HEK293T (cell line): ENCODE results near the gene KIF5A.

Experiments
- CTCF ChIA-PET: fragments of 350-600 bp; formaldehyde crosslinking; extraction: SDS; loops from one replicate; lab custom pipeline; 2021; ENCODE audit warnings: antibody characterized with exemption, inconsistent platforms; lab: Yijun Ruan, JAX
- POLR2A ChIA-PET: fragments of 350-600 bp; formaldehyde crosslinking; extraction: SDS; loops from one replicate; lab custom pipeline; 2020; ENCODE audit warnings: antibody characterized with exemption, inconsistent platforms; lab: Yijun Ruan, JAX
- DNase-seq: peaks from one replicate; pipeline ENCODE4 v3.0.0; 2012; ENCODE audit warnings: mixed read lengths; ENCODE audit errors: extremely low spot score
- ARNT ChIP-seq: fragments of 450-650 bp; IDR thresholded peaks from 2 replicates; pipeline ENCODE4 v1.6.1; 2017; ENCODE audit warnings: mild to moderate bottlenecking
- BHLHE40 ChIP-seq: fragments of 450-650 bp; IDR thresholded peaks from 2 replicates; pipeline ENCODE4 v1.6.1; 2016; ENCODE audit warnings: mild to moderate bottlenecking, moderate library complexity, borderline replicate concordance
- CTBP1 ChIP-seq: fragments of 450-650 bp; IDR thresholded peaks from 2 replicates; pipeline ENCODE4 v1.6.1; 2016; ENCODE audit warnings: borderline replicate concordance
- ELF4 ChIP-seq: fragments of 450-650 bp; IDR thresholded peaks from 2 replicates; pipeline ENCODE4 v1.6.1; 2017; ENCODE audit warnings: antibody characterized with exemption
- FOXA1 ChIP-seq: fragments of 450-650 bp; IDR thresholded peaks from 2 replicates; pipeline ENCODE4 v1.6.1; 2016; ENCODE audit warnings: mild to moderate bottlenecking
- FOXK2 ChIP-seq: fragments of 450-650 bp; IDR thresholded peaks from 2 replicates; pipeline ENCODE4 v1.6.1; 2016; ENCODE audit warnings: mild to moderate bottlenecking
- FOXM1 ChIP-seq: fragments of 450-650 bp; IDR thresholded peaks from 2 replicates; pipeline ENCODE4 v1.6.1; 2017; ENCODE audit warnings: mild to moderate bottlenecking, borderline replicate concordance
- HDGF ChIP-seq: fragments of 450-650 bp; IDR thresholded peaks from 2 replicates; pipeline ENCODE4 v1.6.1; 2017; ENCODE audit warnings: antibody characterized with exemption, borderline replicate concordance
- L3MBTL2 ChIP-seq: fragments of 450-650 bp; conservative IDR thresholded peaks from 2 replicates; pipeline ENCODE4 v1.6.1; 2016; ENCODE audit warnings: mild to moderate bottlenecking
- LEF1 ChIP-seq: fragments of 450-650 bp; IDR thresholded peaks from 2 replicates; pipeline ENCODE4 v1.6.1; 2017; ENCODE audit warnings: mild to moderate bottlenecking, borderline replicate concordance
- NFRKB ChIP-seq: fragments of 450-650 bp; IDR thresholded peaks from 2 replicates; pipeline ENCODE4 v1.6.1; 2016; ENCODE audit warnings: mild to moderate bottlenecking, moderate library complexity
- PKNOX1 ChIP-seq: fragments of 450-650 bp; IDR thresholded peaks from 2 replicates; pipeline ENCODE4 v1.6.1; 2016
- SP1 ChIP-seq: fragments of 450-650 bp; IDR thresholded peaks from 2 replicates; pipeline ENCODE4 v1.6.1; 2017
- SUZ12 ChIP-seq: fragments of 450-650 bp; IDR thresholded peaks from 2 replicates; pipeline ENCODE4 v1.6.1; 2016; ENCODE audit warnings: mild to moderate bottlenecking
- TARDBP ChIP-seq: fragments of 450-650 bp; IDR thresholded peaks from 2 replicates; pipeline ENCODE4 v1.6.1; 2016
- ZNF384 ChIP-seq: fragments of 450-650 bp; IDR thresholded peaks from 2 replicates; pipeline ENCODE4 v1.6.1; 2016

KIF5A gene

GRCh38 chr12:57629897-57630471 is 80.1 kb downstream of the KIF5A start:
- ChIA-PET POLR2A (interaction anchor here (0.8 kb wide), 1 partner anchor 47 kb away, joined by 4 read pairs; no protein-coding TSS in a partner anchor), CTCF (no interaction called here)
- TF ChIP-seq FOXA1 = no peak
- TF ChIP-seq HDGF = no peak
- no peak for TF ChIP-seq FOXM1
- TF ChIP-seq PKNOX1 = no peak
- TF ChIP-seq CTBP1 = no peak
- TF ChIP-seq FOXK2 = no peak
- TF ChIP-seq SUZ12 = no peak
- TF ChIP-seq ELF4 = no peak
- no peak for TF ChIP-seq TARDBP
- no peak for TF ChIP-seq SP1
- TF ChIP-seq ZNF384 = no peak
- TF ChIP-seq L3MBTL2 = no peak
- no peak for TF ChIP-seq LEF1
- no peak for TF ChIP-seq NFRKB
- no peak for TF ChIP-seq BHLHE40
- TF ChIP-seq ARNT = no peak
- no peak for DNase-seq

- no peak for TF ChIP-seq SUZ12
- no peak for TF ChIP-seq HDGF
- TF ChIP-seq BHLHE40 = no peak
- TF ChIP-seq L3MBTL2 = no peak
- no peak for TF ChIP-seq SP1
- no peak for TF ChIP-seq TARDBP
- no peak for TF ChIP-seq PKNOX1
- TF ChIP-seq NFRKB = no peak
- no peak for TF ChIP-seq FOXA1
- TF ChIP-seq LEF1 = no peak
- TF ChIP-seq FOXM1 = no peak
- TF ChIP-seq CTBP1 = no peak
- no peak for TF ChIP-seq ELF4
- DNase-seq = no peak
- CTCF ChIA-PET = interaction anchor here (0.8 to 1.3 kb wide), 2 partner anchors 8 to 46 kb away, joined by 3 read pairs; no protein-coding TSS in a partner anchor
- POLR2A ChIA-PET = interaction anchor here (0.7 kb wide), 1 partner anchor 18 kb away, joined by 3 read pairs; no protein-coding TSS in a partner anchor
These were observed 81.1 kb downstream of the KIF5A start for GRCh38 chr12:57630891-57631433.

- no peak for TF ChIP-seq PKNOX1
- TF ChIP-seq SUZ12 = no peak
- TF ChIP-seq SP1 = no peak
- TF ChIP-seq ELF4 = no peak
- no peak for TF ChIP-seq CTBP1
- no peak for TF ChIP-seq FOXK2
- TF ChIP-seq FOXA1 = no peak
- TF ChIP-seq BHLHE40 = no peak
- no peak for TF ChIP-seq LEF1
- ChIA-PET POLR2A (interaction anchor here (0.7 kb wide), 1 partner anchor 18 kb away, joined by 3 read pairs; no protein-coding TSS in a partner anchor), CTCF (interaction anchor here (0.8 to 1.3 kb wide), 2 partner anchors 9 to 47 kb away, joined by 3 read pairs; no protein-coding TSS in a partner anchor)
- no peak for DNase-seq
These were observed 81.8 kb downstream of the KIF5A start for GRCh38 chr12:57631566-57632072.

- POLR2A ChIA-PET = no interaction called here
- CTCF ChIA-PET = interaction anchor here (0.6 to 2.0 kb wide), 6 partner anchors 16 to 49 kb away, joined by 3 to 10 read pairs (median 3); no protein-coding TSS in a partner anchor
- DNase-seq = no peak
- TF ChIP-seq HDGF (no peak), NFRKB (no peak), SP1 (no peak), FOXM1 (no peak), ARNT (no peak), FOXK2 (no peak), LEF1 (no peak), FOXA1 (no peak), TARDBP (no peak), SUZ12 (no peak)
These were observed 82.5 kb downstream of the KIF5A start for GRCh38 chr12:57632073-57632957.
